ENCODE measurements around the gene FOXK1.
A peak's percentile ranks its signal among the peaks of the same experiment; 100 is the strongest.
"Not testable (repeated sequence)": the region's sequence is repeated elsewhere in the genome, so short reads cannot be mapped to it uniquely, and the experiment has no call there.

The FOXK1 gene

DNA sequence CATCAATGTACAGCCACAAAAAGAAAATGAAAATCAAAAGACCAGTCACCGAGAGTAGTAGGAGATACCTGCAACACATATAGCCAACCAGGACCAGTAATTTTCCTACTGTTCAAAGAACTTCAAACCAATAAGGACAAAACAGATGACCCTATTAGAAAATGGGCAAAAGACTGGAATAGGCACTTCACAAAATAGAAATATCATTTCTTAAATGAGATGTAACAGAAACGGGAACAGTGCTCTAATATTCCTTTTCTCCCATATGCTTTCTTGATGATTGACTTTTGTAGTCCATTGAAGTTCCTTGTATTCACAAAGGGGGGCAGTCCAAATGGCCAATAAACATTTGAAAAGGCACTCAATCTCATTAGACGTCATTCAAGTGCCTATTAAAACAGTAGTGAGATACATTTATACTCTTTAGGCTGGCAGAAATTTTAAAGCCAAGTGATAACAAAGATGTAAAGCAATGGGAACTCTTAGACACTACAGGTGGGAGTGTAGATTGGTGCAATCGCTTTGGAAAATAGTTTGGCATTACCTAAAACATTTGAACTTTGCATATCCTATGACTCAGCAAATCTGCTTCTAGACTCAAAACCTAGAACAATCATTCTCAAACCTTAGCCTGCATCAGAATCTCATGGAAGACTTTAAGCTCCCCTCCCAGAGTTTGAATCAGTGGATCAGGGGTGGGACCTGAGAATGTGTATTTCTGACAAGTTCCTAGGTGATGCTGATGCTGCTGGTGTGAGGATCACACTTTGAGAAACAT is 24.3 kb upstream of the FOXK1 start:
- Mint-ChIP-seq H3K4me1 (ENCODE audit: low read depth) (no peaks in the 10 kb centered on the region), H3K4me3 (no peak overlapping the region), H3K27me3 (no peaks in the 10 kb centered on the region), H3K9me3 (peaks cover 17% of the 10 kb centered on the region), H3K27ac (no peak overlapping the region), H3K36me3 (ENCODE audit: low read depth) (no peaks in the 10 kb centered on the region)

DNA sequence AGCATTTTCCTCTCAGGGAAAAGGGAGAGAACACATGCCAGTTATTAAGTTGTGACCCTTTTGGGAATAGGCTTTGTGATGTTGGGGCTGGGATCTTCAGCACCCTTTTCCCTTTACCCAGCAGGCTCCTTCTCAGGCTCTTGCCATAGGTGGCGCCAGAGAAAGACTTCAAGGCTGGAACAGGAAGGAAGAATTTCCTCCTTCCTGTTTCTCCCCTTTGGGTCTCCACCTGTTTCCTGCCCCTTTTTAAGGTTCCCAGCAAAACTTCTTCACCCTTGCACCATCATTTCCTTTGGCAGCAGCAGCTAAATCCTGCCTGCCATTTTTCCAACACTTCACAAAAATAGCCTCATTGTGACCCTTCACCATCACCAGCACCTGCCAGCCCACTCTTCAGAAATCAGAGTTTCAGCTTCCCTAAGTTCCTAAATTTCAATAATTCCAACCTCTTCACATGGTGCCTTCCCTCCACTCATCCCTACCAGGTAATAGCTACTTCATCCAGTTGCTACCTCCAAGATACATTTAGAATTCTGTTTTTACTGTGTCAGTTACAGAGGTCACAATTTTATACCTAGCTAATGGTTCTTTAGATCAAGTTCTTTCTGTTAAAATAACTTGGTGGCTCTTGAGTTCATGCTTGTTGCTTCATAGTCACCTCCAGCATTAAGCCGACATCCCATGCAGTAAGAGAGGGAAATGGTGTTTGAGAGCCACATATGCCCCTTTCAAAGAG is 22.4 kb upstream of the FOXK1 start:
- no peak overlapping the region for H3K4me3 Mint-ChIP-seq
- no peak overlapping the region for H3K27ac Mint-ChIP-seq
- H3K36me3 Mint-ChIP-seq (ENCODE audit: low read depth): no peaks in the 10 kb centered on the region
- H3K27me3 Mint-ChIP-seq: no peaks in the 10 kb centered on the region
- peaks cover 9% of the 10 kb centered on the region for H3K4me1 Mint-ChIP-seq (ENCODE audit: low read depth)
- H3K9me3 Mint-ChIP-seq: peaks cover 17% of the 10 kb centered on the region

DNA sequence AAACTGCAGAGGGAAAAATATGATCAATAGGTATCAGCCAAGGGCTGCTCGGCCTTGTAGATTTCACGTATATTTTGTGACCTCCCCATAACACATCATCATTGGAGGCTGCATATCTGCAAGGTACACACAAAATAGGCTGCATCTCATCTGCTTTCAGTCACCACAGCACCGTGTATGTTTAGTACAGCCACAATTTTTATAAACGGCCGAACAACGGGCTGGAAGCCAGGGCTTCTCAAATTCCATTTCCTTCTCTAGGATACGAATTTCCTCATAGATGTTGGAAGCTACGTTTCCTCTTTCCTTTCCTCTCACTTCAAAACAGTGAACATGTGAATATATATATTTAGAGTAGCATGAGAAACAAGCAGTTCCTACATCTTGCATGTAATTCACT is 20.2 kb upstream of the FOXK1 start:
- H3K36me3 Mint-ChIP-seq (ENCODE audit: low read depth): no peaks in the 10 kb centered on the region
- peaks cover 9% of the 10 kb centered on the region for H3K4me1 Mint-ChIP-seq (ENCODE audit: low read depth)
- H3K4me3 Mint-ChIP-seq: no peak overlapping the region
- H3K9me3 Mint-ChIP-seq: peaks cover 17% of the 10 kb centered on the region
- peaks cover 5% of the 10 kb centered on the region for H3K27me3 Mint-ChIP-seq
- H3K27ac Mint-ChIP-seq: no peak overlapping the region

DNA sequence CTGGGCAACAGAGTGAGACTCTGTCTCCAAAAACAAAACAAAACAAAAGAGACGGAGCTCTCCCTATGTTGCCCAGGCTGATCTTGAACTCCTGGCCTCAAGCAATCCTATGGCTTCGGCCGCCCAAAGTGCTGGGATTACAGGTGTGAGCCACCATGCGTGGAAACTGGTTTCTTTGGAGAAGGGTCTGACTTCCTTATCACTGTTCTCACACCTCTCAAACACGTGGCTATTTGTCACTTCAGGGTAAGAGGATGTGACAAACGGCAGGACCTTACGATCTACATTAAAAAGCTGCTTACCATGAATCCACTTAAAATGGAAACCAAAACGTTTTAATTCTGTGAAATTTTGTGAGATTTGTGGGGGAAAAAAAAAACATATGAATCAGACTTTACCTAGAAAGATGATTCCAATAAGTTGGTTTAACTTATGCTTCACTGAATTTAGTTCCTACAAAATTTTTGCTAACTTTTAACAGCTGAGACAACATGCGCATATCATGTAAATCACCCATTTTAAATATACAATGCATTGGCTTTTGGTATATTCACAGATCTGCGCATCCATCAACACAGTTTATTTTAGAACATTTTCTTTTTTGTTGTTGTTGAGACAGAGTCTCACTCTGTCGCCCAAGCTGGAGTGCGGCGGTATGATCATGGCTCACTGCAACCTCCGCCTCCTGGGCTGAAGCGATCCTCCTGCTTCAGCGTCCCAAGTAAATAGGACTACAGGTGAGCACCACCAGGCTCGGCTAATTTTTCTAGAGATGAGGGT is 18.7 kb upstream of the FOXK1 start:
- H3K4me1 Mint-ChIP-seq (ENCODE audit: low read depth): peaks cover 9% of the 10 kb centered on the region
- no peak overlapping the region for H3K27ac Mint-ChIP-seq
- no peaks in the 10 kb centered on the region for H3K36me3 Mint-ChIP-seq (ENCODE audit: low read depth)
- no peak overlapping the region for H3K4me3 Mint-ChIP-seq
- H3K9me3 Mint-ChIP-seq: peaks cover 8% of the 10 kb centered on the region
- H3K27me3 Mint-ChIP-seq: peaks cover 5% of the 10 kb centered on the region

DNA sequence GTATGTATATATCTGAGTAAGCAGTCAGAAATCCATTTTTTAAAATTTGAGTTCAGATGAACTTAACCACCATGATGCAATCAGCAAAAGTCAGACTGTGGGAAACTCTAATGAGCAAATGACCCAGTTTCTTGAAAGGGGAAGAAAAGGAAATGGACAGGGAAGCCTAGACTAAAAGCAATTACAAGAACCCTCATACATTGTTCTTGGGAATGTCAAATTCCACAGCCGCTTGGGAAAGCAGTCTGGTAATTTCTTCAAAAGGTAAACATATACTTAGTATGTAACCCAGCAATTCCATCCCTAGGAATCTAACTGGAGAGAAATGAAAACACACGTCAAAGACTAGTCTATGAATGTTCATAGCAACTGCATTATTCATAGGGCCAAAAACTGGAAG is 16.4 kb upstream of the FOXK1 start:
- Mint-ChIP-seq H3K36me3 (ENCODE audit: low read depth) (no peaks in the 10 kb centered on the region), H3K4me1 (ENCODE audit: low read depth) (peaks cover 9% of the 10 kb centered on the region), H3K27ac (no peak overlapping the region), H3K9me3 (no peaks in the 10 kb centered on the region), H3K27me3 (peaks cover 5% of the 10 kb centered on the region), H3K4me3 (no peak overlapping the region)

DNA sequence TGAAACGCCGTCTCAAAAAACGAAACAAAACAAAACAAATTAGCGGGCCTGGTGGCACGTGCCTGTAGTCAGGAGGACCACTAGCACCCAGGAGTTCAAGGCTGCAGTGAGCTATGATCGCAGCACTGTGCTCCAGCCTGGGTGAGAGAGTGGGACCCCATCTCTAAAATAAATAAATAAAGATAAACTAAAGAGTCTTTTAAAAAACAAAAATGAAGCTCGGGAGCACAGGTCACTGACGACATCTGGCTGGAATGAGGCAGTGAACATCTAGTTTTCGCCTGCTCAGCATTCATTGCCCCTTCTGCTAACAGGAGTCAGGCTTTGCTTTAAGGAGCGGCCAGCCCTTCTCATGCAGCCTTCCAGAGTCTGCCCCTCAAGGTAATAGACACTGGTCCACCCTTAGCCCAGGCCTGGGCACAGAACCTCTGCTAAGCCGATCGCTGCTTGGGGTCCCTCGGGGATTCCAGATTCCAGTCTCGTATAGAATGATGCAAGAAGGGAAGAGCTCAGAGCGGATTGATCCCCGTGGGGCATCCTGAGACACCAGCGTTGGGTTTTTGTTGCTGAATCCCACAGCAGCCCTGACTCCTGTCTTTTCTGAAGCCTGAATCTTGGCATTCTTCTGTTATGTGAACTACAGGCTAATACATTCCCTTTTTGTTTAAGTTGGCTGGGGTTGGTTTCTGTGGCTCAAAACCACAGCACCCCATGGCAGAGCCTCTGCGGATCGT is 14.2 kb upstream of the FOXK1 start:
- no peaks in the 10 kb centered on the region for H3K9me3 Mint-ChIP-seq

DNA sequence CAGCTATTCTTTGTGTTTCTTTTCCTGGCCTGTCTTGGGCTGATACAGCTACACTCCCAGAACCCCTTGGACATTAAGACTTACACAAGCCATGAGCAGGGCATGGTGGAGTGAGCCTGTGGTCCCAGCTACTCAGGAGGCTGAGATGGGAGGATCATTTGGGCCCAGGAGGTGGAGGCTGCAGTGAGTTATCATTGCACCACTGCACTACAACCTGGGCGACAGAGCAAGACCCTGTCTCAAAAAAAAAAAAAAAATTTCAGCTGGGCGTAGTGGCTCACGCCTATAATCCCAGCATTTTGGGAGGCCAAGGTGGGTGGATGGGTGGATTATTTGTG is 13.6 kb upstream of the FOXK1 start:
- Mint-ChIP-seq H3K27ac (no peak overlapping the region), H3K36me3 (ENCODE audit: low read depth) (no peaks in the 10 kb centered on the region), H3K27me3 (peaks cover 11% of the 10 kb centered on the region), H3K9me3 (no peaks in the 10 kb centered on the region), H3K4me1 (ENCODE audit: low read depth) (peaks cover 5% of the 10 kb centered on the region), H3K4me3 (no peak overlapping the region)

More for the DNA sequence above, 14.2 kb upstream of the FOXK1 start:
- Mint-ChIP-seq H3K27ac (no peak overlapping the region), H3K4me3 (no peak overlapping the region), H3K36me3 (ENCODE audit: low read depth) (no peaks in the 10 kb centered on the region), H3K27me3 (peaks cover 11% of the 10 kb centered on the region), H3K4me1 (ENCODE audit: low read depth) (peaks cover 9% of the 10 kb centered on the region)

DNA sequence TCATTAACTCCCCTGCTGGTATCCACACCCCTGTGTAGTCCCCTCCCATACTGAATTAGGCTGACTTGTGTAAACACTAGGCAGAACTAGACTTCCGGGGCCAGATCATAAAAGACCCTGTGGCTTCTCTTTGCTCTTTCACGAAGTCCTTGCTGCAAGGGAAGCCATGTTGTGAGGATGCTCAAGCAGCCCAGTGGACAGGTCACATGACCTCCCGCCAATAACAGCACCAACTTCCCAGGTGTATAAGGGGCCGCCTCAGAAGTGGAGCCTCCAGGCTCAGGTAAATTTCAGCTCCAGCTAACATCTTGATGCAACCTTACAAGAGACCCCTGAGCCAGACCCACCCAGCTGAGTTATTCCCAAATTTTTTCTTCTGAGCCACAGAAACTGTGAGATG is 11.3 kb upstream of the FOXK1 start:
- Mint-ChIP-seq H3K4me1 (ENCODE audit: low read depth) (no peaks in the 10 kb centered on the region), H3K27me3 (peaks cover 5% of the 10 kb centered on the region), H3K27ac (no peak overlapping the region), H3K9me3 (no peaks in the 10 kb centered on the region), H3K36me3 (ENCODE audit: low read depth) (no peaks in the 10 kb centered on the region), H3K4me3 (no peak overlapping the region)

DNA sequence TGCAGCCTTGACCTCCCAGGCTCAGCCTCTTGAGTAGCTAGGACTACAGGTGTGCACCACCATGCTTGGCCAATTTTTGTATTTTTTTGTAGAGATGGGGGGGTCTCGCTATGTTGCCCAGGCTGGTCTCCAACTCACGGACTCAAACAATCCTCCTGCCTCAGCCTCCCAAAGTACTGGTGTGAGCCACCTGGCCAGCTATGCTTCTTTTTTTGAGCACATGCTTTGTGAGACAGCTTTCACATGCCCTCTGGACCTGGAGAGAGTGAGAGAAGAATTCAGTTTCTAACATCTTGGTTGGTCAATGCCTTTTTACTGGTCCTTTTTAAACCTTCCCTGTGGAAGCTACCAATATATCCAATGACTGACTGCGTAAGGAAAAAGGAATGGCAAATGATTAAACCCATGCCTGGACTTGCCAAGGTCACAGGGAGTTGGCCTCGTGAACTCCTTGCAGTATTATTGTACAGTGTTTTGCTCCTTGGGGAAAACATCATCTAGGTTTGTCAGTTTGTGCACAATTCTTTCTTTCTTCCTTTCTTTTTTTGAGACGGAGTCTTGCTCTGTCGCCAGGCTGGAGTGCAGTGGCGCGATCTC is 6.2 kb upstream of the FOXK1 start:
- Mint-ChIP-seq H3K27ac (no peak overlapping the region), H3K4me3 (no peak overlapping the region), H3K4me1 (ENCODE audit: low read depth) (no peaks in the 10 kb centered on the region), H3K9me3 (no peaks in the 10 kb centered on the region), H3K27me3 (peaks cover 5% of the 10 kb centered on the region), H3K36me3 (ENCODE audit: low read depth) (no peaks in the 10 kb centered on the region)

DNA sequence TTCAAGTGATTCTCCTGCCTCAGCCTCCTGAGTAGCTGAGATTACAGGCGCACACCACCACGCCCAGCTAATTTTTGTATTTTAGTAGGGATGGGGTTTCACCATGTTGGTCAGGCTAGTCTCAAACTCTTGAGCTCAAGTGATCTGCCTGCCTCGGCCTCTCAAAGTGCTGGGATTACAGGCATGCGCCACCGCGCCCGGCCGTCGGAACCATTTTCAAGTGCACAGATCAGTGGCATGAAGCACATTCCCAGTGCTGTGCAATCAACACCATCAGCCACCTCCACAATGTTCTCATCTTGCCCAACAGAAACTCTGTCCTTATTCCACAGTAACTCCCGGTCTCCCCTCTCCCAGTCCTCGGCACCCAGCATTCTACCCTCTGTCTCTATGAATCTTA is 4.6 kb upstream of the FOXK1 start:
- H3K36me3 Mint-ChIP-seq (ENCODE audit: low read depth); H3K9me3 Mint-ChIP-seq; H3K27ac Mint-ChIP-seq; H3K4me1 Mint-ChIP-seq (ENCODE audit: low read depth); H3K4me3 Mint-ChIP-seq; H3K27me3 Mint-ChIP-seq: not testable (repeated sequence)

DNA sequence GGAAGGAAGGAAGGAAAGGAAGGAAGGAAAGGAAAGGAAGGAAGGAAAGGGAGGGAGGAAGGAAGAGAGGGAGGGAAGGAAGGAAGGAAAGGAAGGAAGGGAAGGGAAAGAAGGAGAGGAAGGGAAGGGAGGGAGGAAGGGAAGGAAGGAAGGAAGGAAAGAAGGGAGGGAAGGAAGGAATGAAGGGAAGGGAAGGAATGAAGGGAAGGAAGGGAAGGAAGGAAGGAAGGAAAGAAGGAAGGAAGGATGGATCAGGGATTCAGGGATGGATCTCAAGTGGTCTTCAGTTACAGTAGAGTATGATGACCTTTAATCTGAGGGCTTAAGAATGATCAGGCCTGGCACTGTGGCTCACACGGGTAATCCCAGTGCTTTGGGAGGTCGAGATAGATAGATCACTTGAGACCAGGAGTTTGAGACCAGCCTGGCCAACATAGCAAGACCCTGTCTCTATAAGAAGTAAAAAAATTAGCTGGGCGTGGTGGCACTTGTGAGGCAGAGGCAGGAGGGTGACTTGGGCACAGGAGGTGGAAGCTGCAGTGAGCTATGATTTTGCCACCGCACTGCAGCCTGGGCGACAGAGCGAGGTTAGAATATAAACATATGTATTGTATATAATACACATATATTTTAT is 760 bp upstream of the FOXK1 start:
- H3K27ac Mint-ChIP-seq: peak overlapping the region; percentile 88
- H3K4me3 Mint-ChIP-seq: peak overlapping the region; percentile 81
- H3K4me1 Mint-ChIP-seq (ENCODE audit: low read depth): peaks cover 28% of the 10 kb centered on the region
- no peaks in the 10 kb centered on the region for H3K9me3 Mint-ChIP-seq
- peaks cover 13% of the 10 kb centered on the region for H3K36me3 Mint-ChIP-seq (ENCODE audit: low read depth)
- H3K27me3 Mint-ChIP-seq: no peaks in the 10 kb centered on the region

DNA sequence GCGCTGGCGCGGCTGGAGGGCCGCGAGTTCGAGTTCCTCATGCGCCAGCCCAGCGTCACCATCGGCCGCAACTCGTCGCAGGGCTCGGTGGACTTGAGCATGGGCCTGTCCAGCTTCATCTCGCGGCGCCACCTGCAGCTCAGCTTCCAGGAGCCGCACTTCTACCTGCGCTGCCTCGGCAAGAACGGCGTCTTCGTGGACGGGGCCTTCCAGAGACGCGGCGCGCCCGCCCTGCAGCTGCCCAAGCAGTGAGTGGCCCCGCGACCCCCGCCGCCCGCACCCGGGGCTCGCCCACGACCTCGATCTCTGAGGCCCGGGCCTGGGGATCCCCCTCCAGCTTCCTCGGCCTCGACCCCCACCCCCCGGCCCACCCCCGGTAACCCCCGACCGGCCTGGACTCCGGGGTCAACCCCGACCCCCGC is 537 bp downstream of the FOXK1 start:
- peaks cover 15% of the 10 kb centered on the region for H3K36me3 Mint-ChIP-seq (ENCODE audit: low read depth)
- peak overlapping the region; percentile 84 for H3K27ac Mint-ChIP-seq
- no peaks in the 10 kb centered on the region for H3K27me3 Mint-ChIP-seq
- peaks cover 40% of the 10 kb centered on the region for H3K4me1 Mint-ChIP-seq (ENCODE audit: low read depth)
- H3K9me3 Mint-ChIP-seq: no peaks in the 10 kb centered on the region
- peak overlapping the region; percentile 89 for H3K4me3 Mint-ChIP-seq

DNA sequence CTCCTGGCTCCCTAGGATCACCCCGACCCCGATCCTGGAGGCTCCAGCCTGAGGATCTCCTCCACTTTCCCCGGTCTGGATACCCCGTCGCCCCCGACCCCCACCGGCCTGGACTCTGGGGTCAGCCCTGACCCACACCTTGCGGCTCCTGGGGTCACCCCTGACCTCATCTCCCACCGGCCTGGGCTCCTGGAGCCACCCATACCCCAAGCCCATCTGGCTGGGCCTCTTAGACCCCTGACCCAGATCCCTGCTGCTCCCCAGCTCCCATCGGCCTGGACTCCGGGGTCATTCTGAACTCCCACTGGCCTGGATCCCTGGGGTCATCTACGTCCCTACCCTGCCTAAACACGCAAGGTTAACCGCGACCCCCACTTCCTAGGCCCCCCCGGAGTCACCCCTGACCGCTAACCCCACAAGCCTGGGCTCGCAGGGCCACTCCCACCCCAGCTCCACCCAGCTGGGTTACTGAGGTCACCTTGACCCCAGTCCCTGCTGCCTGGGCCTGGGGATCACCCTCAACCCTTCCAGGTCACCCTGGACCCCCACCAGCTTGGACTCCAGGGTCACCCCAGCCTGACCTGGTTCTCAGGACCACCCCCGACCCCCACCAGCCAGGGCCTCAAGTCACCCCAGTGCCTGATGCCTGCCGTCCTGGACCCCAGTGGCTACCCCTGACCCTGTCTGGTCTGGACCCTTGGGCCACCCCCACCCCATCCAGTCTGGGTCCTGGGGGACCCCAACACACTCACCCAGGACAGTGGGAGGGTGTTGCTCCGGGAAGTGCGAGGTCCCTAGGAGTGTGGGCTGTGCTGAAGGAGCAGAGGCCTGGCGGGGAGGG is 1.2 kb downstream of the FOXK1 start:
- H3K27me3 Mint-ChIP-seq: no peaks in the 10 kb centered on the region
- H3K9me3 Mint-ChIP-seq: no peaks in the 10 kb centered on the region
- peak overlapping the region; percentile 84 for H3K27ac Mint-ChIP-seq
- peaks cover 45% of the 10 kb centered on the region for H3K4me1 Mint-ChIP-seq (ENCODE audit: low read depth)
- H3K4me3 Mint-ChIP-seq: peak overlapping the region; percentile 89
- H3K36me3 Mint-ChIP-seq (ENCODE audit: low read depth): peaks cover 19% of the 10 kb centered on the region

All from stimulated activated naive CD8-positive, alpha-beta T cell treated with anti-CD3 and anti-CD28 coated beads, Interleukin-15, Interleukin-2, amounts not matched to agents 100 ng/mL and 50 ng/mL, for 24 hours (primary cell).